NB4 (cell line): Measurements from ENCODE around the gene TRIM34.

Experiments
- MAX ChIP-seq: IDR thresholded peaks from 2 replicates; pipeline ENCODE4 v1.6.1; 2011; ENCODE audit warnings: low read depth, low read length
- MYC ChIP-seq: IDR thresholded peaks from 2 replicates; pipeline ENCODE4 v1.6.1; 2011; ENCODE audit warnings: low read depth, low read length
- POLR2A ChIP-seq: IDR thresholded peaks from 2 replicates; pipeline ENCODE4 v1.6.1; 2011; ENCODE audit warnings: mild to moderate bottlenecking; ENCODE audit not compliant: insufficient read length; ENCODE audit errors: extremely low read depth
- TF ChIP-seq, protein P1 (sequence below): IDR thresholded peaks from one replicate; pipeline ENCODE4 v1.5.1; 2012; ENCODE audit warnings: low read depth, low read length

DNA sequence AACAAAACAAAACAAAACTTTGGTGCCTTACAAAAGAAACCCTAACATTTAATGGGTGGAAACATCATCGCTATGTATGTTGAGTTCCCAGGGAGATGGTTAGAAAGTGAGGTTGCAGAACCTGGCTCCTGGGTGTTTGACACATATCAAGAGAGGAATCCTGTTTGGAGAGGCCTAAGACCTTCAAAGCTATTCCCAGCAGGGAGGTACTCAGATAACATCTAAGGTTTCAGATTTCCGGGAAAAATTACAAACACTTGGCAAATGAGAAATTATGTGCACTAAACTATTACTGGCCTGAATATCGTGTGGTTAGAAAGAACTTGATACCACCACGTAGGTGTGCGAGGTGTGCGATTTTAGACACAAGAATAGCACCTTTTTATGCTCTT is 41.6 kb downstream of the TRIM34 start:
- TF ChIP-seq, protein P1, sequence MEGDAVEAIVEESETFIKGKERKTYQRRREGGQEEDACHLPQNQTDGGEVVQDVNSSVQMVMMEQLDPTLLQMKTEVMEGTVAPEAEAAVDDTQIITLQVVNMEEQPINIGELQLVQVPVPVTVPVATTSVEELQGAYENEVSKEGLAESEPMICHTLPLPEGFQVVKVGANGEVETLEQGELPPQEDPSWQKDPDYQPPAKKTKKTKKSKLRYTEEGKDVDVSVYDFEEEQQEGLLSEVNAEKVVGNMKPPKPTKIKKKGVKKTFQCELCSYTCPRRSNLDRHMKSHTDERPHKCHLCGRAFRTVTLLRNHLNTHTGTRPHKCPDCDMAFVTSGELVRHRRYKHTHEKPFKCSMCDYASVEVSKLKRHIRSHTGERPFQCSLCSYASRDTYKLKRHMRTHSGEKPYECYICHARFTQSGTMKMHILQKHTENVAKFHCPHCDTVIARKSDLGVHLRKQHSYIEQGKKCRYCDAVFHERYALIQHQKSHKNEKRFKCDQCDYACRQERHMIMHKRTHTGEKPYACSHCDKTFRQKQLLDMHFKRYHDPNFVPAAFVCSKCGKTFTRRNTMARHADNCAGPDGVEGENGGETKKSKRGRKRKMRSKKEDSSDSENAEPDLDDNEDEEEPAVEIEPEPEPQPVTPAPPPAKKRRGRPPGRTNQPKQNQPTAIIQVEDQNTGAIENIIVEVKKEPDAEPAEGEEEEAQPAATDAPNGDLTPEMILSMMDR, result no peak
- TF ChIP-seq POLR2A (no peak), MYC (no peak), MAX (no peak)
